Thyroid gland (tissue), 4 donors: ENCODE data around the gene CRAMP1.

Source experiments
- CTCF ChIP-seq, 6 experiments: fragments of 200-600 bp in 3 of 6; fragments of 450-650 bp in 3 of 6; sonication (generic) in 3 of 6; IDR thresholded peaks; one replicate each; pipeline ENCODE4 v1.5.1; 2016 to 2019; ENCODE audit warnings: antibody characterized with exemption in 6 of 6, mild to moderate bottlenecking in 2 of 6, inconsistent platforms in 1 of 6, moderate library complexity in 1 of 6
- POLR2A ChIP-seq, 2 donors: fragments of 450-650 bp; IDR thresholded peaks; one replicate each; pipeline ENCODE4 v1.6.1; 2017; ENCODE audit warnings: antibody characterized with exemption in 2 of 2, mild to moderate bottlenecking in 2 of 2, moderate library complexity in 1 of 2

- no peak for TF ChIP-seq CTCF (IDR thresholded peaks at IDR 0.05)
- TF ChIP-seq POLR2A (IDR thresholded peaks at IDR 0.05): no peak
Measured at GRCh38 chr16:1640261-1640941, 28.2 kb downstream of the CRAMP1 start.
